HEK293 (cell line): Measurements from ENCODE around the gene SETD5.

Experiments used
- GLI2 ChIP-seq: fragments of 450-650 bp; formaldehyde crosslinking; IDR thresholded peaks from 2 replicates; pipeline ENCODE4; 2017; ENCODE audit warnings: missing biosample characterization, missing genetic modification characterization, low read depth, borderline replicate concordance
- IKZF3 ChIP-seq: fragments of 450-650 bp; IDR thresholded peaks from 2 replicates; pipeline ENCODE4 v1.5.0; 2018; ENCODE audit warnings: missing biosample characterization, mild to moderate bottlenecking, missing genetic modification characterization, moderate library complexity
- OVOL3 ChIP-seq: fragments of 450-650 bp; formaldehyde crosslinking; IDR thresholded peaks from 2 replicates; pipeline ENCODE4 v1.5.1; 2016; ENCODE audit warnings: missing biosample characterization, missing genetic modification characterization
- SP7 ChIP-seq: fragments of 450-650 bp; formaldehyde crosslinking; IDR thresholded peaks from 2 replicates; pipeline ENCODE4 v1.5.1; 2016; ENCODE audit warnings: missing biosample characterization, missing genetic modification characterization
- ZBTB21 ChIP-seq: fragments of 450-650 bp; formaldehyde crosslinking; IDR thresholded peaks from 2 replicates; pipeline ENCODE4 v1.5.1; 2017; ENCODE audit warnings: missing biosample characterization, missing genetic modification characterization
- ZBTB7A ChIP-seq: fragments of 450-650 bp; formaldehyde crosslinking; IDR thresholded peaks from 2 replicates; pipeline ENCODE4 v1.5.1; 2016; ENCODE audit warnings: low read depth, missing biosample characterization, missing genetic modification characterization
- ZEB2 ChIP-seq: fragments of 450-650 bp; formaldehyde crosslinking; IDR thresholded peaks from 2 replicates; pipeline ENCODE4 v1.5.1; 2016; ENCODE audit warnings: missing biosample characterization, missing genetic modification characterization
- ZFP69B ChIP-seq: fragments of 450-650 bp; formaldehyde crosslinking; IDR thresholded peaks from 2 replicates; pipeline ENCODE4 v1.5.1; 2016; ENCODE audit warnings: missing biosample characterization, missing genetic modification characterization
- ZNF169 ChIP-seq: fragments of 450-650 bp; formaldehyde crosslinking; IDR thresholded peaks from 2 replicates; pipeline ENCODE4 v1.5.1; 2016; ENCODE audit warnings: missing biosample characterization, missing genetic modification characterization
- ZNF174 ChIP-seq: fragments of 450-650 bp; formaldehyde crosslinking; IDR thresholded peaks from 2 replicates; pipeline ENCODE4 v1.5.0; 2017; ENCODE audit warnings: missing biosample characterization, mild to moderate bottlenecking, missing genetic modification characterization
- ZNF24 ChIP-seq: fragments of 450-650 bp; formaldehyde crosslinking; IDR thresholded peaks from 2 replicates; pipeline ENCODE4 v1.5.1; 2016; ENCODE audit warnings: missing biosample characterization, missing genetic modification characterization
- ZNF292 ChIP-seq: fragments of 450-650 bp; formaldehyde crosslinking; IDR thresholded peaks from 2 replicates; pipeline ENCODE4 v1.5.1; 2016; ENCODE audit warnings: low read depth, missing biosample characterization, missing genetic modification characterization, borderline replicate concordance
- ZNF324 ChIP-seq: fragments of 450-650 bp; formaldehyde crosslinking; IDR thresholded peaks from 2 replicates; pipeline ENCODE4 v1.5.1; 2016; ENCODE audit warnings: missing biosample characterization, missing genetic modification characterization
- ZNF350 ChIP-seq: fragments of 450-650 bp; formaldehyde crosslinking; IDR thresholded peaks from 2 replicates; pipeline ENCODE4 v1.5.0; 2017; ENCODE audit warnings: missing biosample characterization, mild to moderate bottlenecking, missing genetic modification characterization
- ZNF423 ChIP-seq: fragments of 450-650 bp; formaldehyde crosslinking; IDR thresholded peaks from 2 replicates; pipeline ENCODE4 v1.5.1; 2016; ENCODE audit warnings: missing biosample characterization, missing genetic modification characterization
- ZNF571 ChIP-seq: fragments of 450-650 bp; formaldehyde crosslinking; IDR thresholded peaks from 2 replicates; pipeline ENCODE4 v1.5.0; 2017; ENCODE audit warnings: missing biosample characterization, missing genetic modification characterization
- ZNF621 ChIP-seq: fragments of 450-650 bp; formaldehyde crosslinking; IDR thresholded peaks from 2 replicates; pipeline ENCODE4 v1.5.1; 2017; ENCODE audit warnings: missing biosample characterization, missing genetic modification characterization
- ZNF629 ChIP-seq: fragments of 450-650 bp; formaldehyde crosslinking; IDR thresholded peaks from 2 replicates; pipeline ENCODE4 v1.5.1; 2017; ENCODE audit warnings: missing biosample characterization, missing genetic modification characterization
- ZNF654 ChIP-seq: fragments of 450-650 bp; formaldehyde crosslinking; IDR thresholded peaks from 2 replicates; pipeline ENCODE4 v1.5.1; 2016; ENCODE audit warnings: low read depth, missing biosample characterization, missing genetic modification characterization
- ZNF660 ChIP-seq: fragments of 450-650 bp; IDR thresholded peaks from 2 replicates; pipeline ENCODE4 v1.5.1; 2018; ENCODE audit warnings: missing biosample characterization, mild to moderate bottlenecking, missing genetic modification characterization
- ZNF785 ChIP-seq: fragments of 450-650 bp; formaldehyde crosslinking; IDR thresholded peaks from 2 replicates; pipeline ENCODE4 v1.5.1; 2016; ENCODE audit warnings: missing biosample characterization, missing genetic modification characterization
- ZNF792 ChIP-seq: fragments of 450-650 bp; formaldehyde crosslinking; IDR thresholded peaks from 2 replicates; pipeline ENCODE4 v1.5.1; 2016; ENCODE audit warnings: missing biosample characterization, missing genetic modification characterization
- ZXDB ChIP-seq: fragments of 450-650 bp; formaldehyde crosslinking; IDR thresholded peaks from 2 replicates; pipeline ENCODE4 v1.5.1; 2016; ENCODE audit warnings: missing biosample characterization, missing genetic modification characterization
- TF ChIP-seq, protein P1 (sequence below): fragments of 450-650 bp; formaldehyde crosslinking; IDR thresholded peaks from 2 replicates; pipeline ENCODE4 v1.5.1; 2016; ENCODE audit warnings: missing biosample characterization, missing genetic modification characterization
- TF ChIP-seq, protein P2 (sequence below): fragments of 450-650 bp; formaldehyde crosslinking; IDR thresholded peaks from 2 replicates; pipeline ENCODE4 v1.5.1; 2016; ENCODE audit warnings: missing biosample characterization, missing genetic modification characterization
- TF ChIP-seq, protein P3 (sequence below): fragments of 450-650 bp; formaldehyde crosslinking; IDR thresholded peaks from 2 replicates; pipeline ENCODE4 v1.5.1; 2016; ENCODE audit warnings: missing biosample characterization, missing genetic modification characterization
- TF ChIP-seq, protein P4 (sequence below): fragments of 450-650 bp; formaldehyde crosslinking; IDR thresholded peaks from 2 replicates; pipeline ENCODE4 v1.5.1; 2016; ENCODE audit warnings: missing biosample characterization, missing genetic modification characterization
- TF ChIP-seq, protein P5 (sequence below): fragments of 450-650 bp; formaldehyde crosslinking; IDR thresholded peaks from 2 replicates; pipeline ENCODE4 v1.5.1; 2016; ENCODE audit warnings: missing biosample characterization, missing genetic modification characterization, low read depth
- TF ChIP-seq, protein P6 (sequence below): fragments of 450-650 bp; formaldehyde crosslinking; IDR thresholded peaks from 2 replicates; pipeline ENCODE4 v1.5.1; 2017; ENCODE audit warnings: missing biosample characterization, missing genetic modification characterization

The SETD5 gene

DNA sequence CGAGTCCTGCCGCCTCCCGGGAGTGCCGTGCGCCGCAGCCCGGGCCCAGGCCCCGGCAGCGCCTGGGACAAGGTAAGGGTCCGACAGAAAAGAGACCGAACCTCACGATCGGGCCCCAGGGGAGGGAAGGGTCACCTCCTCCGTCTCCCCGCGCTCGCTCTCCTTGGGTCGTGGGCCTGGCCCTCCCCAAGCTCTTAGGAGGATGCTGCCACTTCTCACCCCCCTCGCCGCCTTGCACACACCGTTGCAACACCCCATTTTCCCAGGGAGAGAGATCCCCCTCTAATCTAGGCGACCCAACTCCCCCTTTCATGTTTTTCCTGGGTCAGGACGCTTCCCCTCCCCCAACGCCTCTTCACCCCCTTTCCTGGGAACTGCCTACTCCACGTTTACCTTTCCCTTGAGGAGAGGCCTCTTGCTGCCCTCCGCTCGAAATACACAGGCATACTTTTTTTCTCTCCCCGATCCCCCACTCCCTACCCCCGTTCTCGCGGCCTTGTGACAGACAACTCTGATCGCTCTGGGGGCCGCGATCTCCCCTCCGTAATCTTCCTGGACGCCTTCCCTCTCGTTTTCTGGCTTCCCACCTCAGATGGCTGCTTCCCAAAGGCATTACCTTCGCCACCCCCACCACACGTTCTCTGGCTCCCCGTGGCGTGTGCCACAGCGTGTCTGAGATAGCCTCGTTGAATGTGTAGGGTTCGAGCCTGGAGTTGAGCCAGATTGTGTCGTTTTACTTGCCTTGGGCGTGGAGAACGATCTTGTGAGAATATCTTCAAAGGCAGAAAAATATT lies 688 bp downstream of the SETD5 start (continued):
- TF ChIP-seq, protein P1, sequence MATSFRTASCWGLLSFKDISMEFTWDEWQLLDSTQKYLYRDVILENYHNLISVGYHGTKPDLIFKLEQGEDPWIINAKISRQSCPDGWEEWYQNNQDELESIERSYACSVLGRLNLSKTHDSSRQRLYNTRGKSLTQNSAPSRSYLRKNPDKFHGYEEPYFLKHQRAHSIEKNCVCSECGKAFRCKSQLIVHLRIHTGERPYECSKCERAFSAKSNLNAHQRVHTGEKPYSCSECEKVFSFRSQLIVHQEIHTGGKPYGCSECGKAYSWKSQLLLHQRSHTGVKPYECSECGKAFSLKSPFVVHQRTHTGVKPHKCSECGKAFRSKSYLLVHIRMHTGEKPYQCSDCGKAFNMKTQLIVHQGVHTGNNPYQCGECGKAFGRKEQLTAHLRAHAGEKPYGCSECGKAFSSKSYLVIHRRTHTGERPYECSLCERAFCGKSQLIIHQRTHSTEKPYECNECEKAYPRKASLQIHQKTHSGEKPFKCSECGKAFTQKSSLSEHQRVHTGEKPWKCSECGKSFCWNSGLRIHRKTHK = no peak
- TF ChIP-seq ZNF292 (tag by site-specific recombination) (no peak), ZNF660 (tag by site-specific recombination) (peak; percentile 18; the same call in 1 of the 2 replicates), ZNF24 (tag by site-specific recombination) (peak; percentile 15; the same call in 1 of the 2 replicates), ZBTB21 (tag by site-specific recombination) (peak; percentile 57; the same call in 1 of the 2 replicates), ZNF792 (tag by site-specific recombination) (peak; percentile 25; the same call in 1 of the 2 replicates), ZXDB (tag by site-specific recombination) (peak; percentile 81), ZNF423 (tag by site-specific recombination) (0 out of 2 replicates have a peak, but pooled peaks have one; percentile 29), ZNF571 (no peak), OVOL3 (tag by site-specific recombination) (peak; percentile 8; the same call in 1 of the 2 replicates), ZNF324 (tag by site-specific recombination) (peak; percentile 60), ZNF621 (tag by site-specific recombination) (no peak), ZNF350 (tag by site-specific recombination) (no peak), ZNF654 (peak; percentile 1; the same call in 1 of the 2 replicates), ZFP69B (tag by site-specific recombination) (0 out of 2 replicates have a peak, but pooled peaks have one; percentile 34), ZEB2 (tag by site-specific recombination) (0 out of 2 replicates have a peak, but pooled peaks have one; percentile 51), ZNF169 (tag by site-specific recombination) (no peak), ZNF629 (tag by site-specific recombination) (0 out of 2 replicates have a peak, but pooled peaks have one; percentile 19), ZNF785 (0 out of 2 replicates have a peak, but pooled peaks have one; percentile 26), GLI2 (tag by site-specific recombination) (no peak; the same call in 1 of the 2 replicates), ZNF174 (no peak), ZBTB7A (tag by site-specific recombination) (0 out of 2 replicates have a peak, but pooled peaks have one; percentile 24), SP7 (peak; percentile 42; the same call in 1 of the 2 replicates), IKZF3 (tag by site-specific recombination) (peak; percentile 69; the same call in 1 of the 2 replicates)
- TF ChIP-seq, protein P2, sequence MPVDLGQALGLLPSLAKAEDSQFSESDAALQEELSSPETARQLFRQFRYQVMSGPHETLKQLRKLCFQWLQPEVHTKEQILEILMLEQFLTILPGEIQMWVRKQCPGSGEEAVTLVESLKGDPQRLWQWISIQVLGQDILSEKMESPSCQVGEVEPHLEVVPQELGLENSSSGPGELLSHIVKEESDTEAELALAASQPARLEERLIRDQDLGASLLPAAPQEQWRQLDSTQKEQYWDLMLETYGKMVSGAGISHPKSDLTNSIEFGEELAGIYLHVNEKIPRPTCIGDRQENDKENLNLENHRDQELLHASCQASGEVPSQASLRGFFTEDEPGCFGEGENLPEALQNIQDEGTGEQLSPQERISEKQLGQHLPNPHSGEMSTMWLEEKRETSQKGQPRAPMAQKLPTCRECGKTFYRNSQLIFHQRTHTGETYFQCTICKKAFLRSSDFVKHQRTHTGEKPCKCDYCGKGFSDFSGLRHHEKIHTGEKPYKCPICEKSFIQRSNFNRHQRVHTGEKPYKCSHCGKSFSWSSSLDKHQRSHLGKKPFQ = peak; percentile 38; the same call in 1 of the 2 replicates
- TF ChIP-seq, protein P3, sequence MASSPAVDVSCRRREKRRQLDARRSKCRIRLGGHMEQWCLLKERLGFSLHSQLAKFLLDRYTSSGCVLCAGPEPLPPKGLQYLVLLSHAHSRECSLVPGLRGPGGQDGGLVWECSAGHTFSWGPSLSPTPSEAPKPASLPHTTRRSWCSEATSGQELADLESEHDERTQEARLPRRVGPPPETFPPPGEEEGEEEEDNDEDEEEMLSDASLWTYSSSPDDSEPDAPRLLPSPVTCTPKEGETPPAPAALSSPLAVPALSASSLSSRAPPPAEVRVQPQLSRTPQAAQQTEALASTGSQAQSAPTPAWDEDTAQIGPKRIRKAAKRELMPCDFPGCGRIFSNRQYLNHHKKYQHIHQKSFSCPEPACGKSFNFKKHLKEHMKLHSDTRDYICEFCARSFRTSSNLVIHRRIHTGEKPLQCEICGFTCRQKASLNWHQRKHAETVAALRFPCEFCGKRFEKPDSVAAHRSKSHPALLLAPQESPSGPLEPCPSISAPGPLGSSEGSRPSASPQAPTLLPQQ (tag by site-specific recombination) = peak; percentile 51; the same call in 1 of the 2 replicates
- TF ChIP-seq, protein P4, sequence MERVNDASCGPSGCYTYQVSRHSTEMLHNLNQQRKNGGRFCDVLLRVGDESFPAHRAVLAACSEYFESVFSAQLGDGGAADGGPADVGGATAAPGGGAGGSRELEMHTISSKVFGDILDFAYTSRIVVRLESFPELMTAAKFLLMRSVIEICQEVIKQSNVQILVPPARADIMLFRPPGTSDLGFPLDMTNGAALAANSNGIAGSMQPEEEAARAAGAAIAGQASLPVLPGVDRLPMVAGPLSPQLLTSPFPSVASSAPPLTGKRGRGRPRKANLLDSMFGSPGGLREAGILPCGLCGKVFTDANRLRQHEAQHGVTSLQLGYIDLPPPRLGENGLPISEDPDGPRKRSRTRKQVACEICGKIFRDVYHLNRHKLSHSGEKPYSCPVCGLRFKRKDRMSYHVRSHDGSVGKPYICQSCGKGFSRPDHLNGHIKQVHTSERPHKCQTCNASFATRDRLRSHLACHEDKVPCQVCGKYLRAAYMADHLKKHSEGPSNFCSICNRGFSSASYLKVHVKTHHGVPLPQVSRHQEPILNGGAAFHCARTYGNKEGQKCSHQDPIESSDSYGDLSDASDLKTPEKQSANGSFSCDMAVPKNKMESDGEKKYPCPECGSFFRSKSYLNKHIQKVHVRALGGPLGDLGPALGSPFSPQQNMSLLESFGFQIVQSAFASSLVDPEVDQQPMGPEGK (tag by site-specific recombination) = peak; percentile 88
- TF ChIP-seq, protein P5, sequence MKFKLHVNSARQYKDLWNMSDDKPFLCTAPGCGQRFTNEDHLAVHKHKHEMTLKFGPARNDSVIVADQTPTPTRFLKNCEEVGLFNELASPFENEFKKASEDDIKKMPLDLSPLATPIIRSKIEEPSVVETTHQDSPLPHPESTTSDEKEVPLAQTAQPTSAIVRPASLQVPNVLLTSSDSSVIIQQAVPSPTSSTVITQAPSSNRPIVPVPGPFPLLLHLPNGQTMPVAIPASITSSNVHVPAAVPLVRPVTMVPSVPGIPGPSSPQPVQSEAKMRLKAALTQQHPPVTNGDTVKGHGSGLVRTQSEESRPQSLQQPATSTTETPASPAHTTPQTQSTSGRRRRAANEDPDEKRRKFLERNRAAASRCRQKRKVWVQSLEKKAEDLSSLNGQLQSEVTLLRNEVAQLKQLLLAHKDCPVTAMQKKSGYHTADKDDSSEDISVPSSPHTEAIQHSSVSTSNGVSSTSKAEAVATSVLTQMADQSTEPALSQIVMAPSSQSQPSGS (tag by site-specific recombination) = no peak
- TF ChIP-seq, protein P6, sequence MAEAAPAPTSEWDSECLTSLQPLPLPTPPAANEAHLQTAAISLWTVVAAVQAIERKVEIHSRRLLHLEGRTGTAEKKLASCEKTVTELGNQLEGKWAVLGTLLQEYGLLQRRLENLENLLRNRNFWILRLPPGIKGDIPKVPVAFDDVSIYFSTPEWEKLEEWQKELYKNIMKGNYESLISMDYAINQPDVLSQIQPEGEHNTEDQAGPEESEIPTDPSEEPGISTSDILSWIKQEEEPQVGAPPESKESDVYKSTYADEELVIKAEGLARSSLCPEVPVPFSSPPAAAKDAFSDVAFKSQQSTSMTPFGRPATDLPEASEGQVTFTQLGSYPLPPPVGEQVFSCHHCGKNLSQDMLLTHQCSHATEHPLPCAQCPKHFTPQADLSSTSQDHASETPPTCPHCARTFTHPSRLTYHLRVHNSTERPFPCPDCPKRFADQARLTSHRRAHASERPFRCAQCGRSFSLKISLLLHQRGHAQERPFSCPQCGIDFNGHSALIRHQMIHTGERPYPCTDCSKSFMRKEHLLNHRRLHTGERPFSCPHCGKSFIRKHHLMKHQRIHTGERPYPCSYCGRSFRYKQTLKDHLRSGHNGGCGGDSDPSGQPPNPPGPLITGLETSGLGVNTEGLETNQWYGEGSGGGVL (tag by site-specific recombination) = peak; percentile 93
